ENCODE results near the gene SLC12A7. TPM values are rescaled to one million over a fixed set of nuclear protein-coding genes. Genes with fewer than 3 reads are reported as not detected.
"Not testable (repeated sequence)": the region's sequence is repeated elsewhere in the genome, so short reads cannot be mapped to it uniquely, and the experiment has no call there.

Gene SLC12A7
- polyA plus RNA-seq, 4 donors = 32.7 to 47.0 (median 33.7) TPM

- no peak for DNase-seq (ENCODE audit: low read depth in 4 of 4, low spot score in 3 of 4)
Observed at GRCh38 chr5:1066676-1067075, 45.2 kb downstream of the SLC12A7 start.

GRCh38 chr5:1065891-1066650 lies 45.8 kb downstream of the SLC12A7 start:
- no peak for DNase-seq (ENCODE audit: low read depth in 4 of 4, low spot score in 3 of 4)

DNA sequence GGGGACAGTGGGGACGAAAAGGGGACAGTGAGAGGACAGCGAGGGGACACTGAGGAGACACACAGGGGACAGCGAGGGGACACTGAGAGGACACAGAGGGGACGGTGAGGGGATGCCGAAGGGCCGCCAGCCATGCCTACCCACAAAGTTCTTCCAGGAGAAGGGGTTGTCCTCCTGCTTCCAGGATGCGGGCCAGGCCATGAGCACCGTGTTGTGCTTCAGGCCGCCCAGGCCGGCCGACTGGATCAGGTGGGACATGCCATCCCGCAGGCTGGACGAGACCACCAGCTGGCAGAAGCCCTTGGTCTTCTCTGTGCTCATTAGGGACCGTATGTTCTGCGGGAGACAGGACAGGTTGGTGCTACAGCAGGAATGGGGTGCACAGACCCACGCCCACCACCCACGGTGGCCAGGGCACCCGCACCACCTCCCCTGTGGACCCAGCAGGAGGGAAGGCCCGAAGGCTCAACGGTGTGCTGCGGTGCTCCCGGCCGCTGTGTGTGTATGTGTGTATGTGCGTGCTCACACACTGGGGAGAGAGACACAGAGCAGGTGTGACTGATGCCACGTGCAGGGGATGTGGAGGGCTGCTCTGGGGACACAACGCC lies 46.6 kb downstream of the SLC12A7 start:
- no peak for DNase-seq (ENCODE audit: low read depth in 4 of 4, low spot score in 3 of 4)

GRCh38 chr5:1064383-1065142 lies 47.3 kb downstream of the SLC12A7 start:
- DNase-seq (ENCODE audit: low read depth in 4 of 4, low spot score in 3 of 4) = no peak

DNA sequence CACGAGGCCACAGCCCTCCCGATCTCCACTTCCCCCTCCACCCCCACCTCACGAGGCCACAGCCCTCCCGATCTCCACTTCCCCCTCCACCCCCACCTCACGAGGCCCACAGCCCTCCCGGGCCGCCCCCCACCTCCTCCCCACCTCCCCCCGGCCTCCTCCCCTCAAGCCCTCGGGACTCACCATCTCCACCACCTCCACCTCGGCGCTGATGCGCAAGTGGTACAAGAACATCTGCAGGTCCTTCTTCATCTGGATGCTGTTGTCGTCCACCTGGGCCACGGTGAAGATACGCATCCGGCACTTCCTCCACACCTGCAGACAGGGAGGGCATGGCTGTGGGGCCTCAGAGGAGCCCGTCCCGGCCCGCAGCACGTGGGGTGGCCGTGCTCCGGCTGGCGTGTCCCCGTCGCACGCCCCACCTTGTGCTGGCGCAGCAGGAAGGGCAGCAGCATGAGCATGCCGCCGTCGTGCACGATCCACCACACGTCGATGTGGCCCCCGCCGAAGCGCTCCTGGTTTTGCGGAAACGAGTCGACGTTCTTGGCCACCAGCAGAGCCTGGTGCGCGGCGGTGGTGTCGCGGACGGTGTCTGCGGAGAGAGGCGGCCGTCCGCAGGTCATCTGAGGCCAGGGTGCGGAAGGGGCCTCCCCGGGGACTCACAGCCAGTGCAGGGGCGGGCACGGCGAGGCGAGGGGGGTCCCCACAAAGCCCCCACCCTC lies 48.0 kb downstream of the SLC12A7 start:
- DNase-seq (ENCODE audit: low read depth in 4 of 4, low spot score in 3 of 4) = no peak

DNA sequence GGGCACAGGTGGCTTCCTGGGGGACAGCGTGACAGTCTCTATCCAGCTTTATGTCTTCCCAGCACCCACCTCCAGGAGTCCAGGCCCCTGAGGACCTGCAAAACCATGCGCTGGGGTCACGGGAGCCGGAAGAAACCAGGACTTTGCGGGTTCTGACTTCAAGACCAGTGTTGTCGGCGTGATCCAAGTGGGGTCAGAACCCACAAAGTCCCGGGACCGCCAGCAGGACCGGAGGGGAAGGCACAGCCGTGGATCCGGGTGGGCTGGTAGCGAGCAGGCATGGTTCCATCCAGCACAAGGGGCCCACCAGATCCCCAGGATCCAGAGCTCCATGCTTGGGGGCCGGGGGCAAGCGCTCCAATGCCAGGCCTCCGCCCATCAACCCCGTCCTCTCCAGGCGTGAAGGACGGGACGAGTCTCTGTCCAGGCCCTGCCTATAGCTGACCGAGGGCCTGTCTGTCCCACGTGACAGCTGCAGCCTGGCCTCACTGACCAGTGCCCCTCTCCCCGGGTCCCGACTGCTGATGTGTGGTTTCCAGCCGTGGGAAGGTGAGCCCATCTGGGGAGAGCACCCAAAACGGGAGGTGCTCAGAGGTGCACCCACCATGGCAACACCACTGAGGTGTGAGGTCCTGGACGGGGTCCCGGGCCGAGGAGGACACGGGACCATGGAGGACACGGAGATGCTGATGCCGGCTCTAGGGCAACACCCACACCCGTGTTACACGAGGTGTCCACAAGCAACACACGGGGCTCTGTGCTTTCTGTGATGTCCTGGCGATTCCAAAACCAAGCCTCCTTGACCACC lies 48.9 kb downstream of the SLC12A7 start:
- DNase-seq (ENCODE audit: low read depth in 4 of 4, low spot score in 3 of 4) = no peak

- DNase-seq (ENCODE audit: low read depth in 4 of 4, low spot score in 3 of 4) = no peak
Observed at GRCh38 chr5:1061916-1062315, 49.9 kb downstream of the SLC12A7 start.

- not testable (repeated sequence) for DNase-seq (ENCODE audit: low read depth in 4 of 4, low spot score in 3 of 4)
Observed at GRCh38 chr5:1061292-1061691, 50.6 kb downstream of the SLC12A7 start.

GRCh38 chr5:1060535-1060981 lies 51.3 kb downstream of the SLC12A7 start:
- no peak for DNase-seq (ENCODE audit: low read depth in 4 of 4, low spot score in 3 of 4)

- DNase-seq (ENCODE audit: low read depth in 4 of 4, low spot score in 3 of 4) = no peak
Observed at GRCh38 chr5:1059884-1060263, 52.0 kb downstream of the SLC12A7 start.

- DNase-seq (ENCODE audit: low read depth in 4 of 4, low spot score in 3 of 4) = no peak
Observed at GRCh38 chr5:1058988-1059883, 52.6 kb downstream of the SLC12A7 start.

DNA sequence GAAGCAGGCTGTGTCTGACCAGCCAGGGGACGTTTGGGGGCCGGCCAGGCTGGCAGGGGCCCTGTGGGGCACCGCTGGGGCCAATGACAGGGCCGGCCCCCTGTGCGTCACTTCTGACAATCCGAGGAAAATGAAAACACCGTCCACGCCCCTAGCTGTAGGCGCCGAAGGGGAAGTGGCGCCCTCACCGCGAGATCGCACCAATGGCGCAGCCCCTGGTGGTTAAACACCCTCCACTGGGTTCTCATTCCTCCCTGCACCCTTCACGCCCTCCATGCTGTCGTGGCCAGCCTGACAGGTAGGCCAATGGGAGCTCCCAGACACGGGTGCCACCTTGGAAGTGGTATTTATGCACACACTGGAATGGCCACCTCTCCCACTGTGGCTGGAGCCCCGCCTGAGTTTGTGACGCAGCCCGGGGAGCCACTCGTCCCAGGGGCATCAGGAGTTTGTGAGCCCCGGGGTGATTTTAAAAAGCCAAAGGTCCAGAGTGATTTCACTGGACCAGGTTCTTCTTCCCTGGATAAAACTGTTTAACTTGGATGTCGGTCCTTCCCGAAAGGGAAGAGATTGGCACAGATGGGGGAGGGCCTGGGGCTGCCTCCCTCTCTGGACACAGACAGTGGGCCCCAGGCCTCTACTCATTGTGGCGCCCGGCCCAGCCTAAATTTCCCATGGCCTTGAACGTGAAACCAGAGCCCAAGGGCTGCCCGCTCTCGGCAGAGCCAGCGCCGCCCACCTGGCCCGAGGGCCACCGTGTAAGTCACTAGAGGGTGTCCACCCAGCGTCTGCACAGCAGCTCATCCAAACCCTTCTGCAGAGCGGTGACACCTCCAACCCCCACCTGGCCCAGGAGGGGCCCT lies 53.5 kb downstream of the SLC12A7 start:
- no peak for DNase-seq (ENCODE audit: low read depth in 4 of 4, low spot score in 3 of 4)

- no peak for DNase-seq (ENCODE audit: low read depth in 4 of 4, low spot score in 3 of 4)
Observed at GRCh38 chr5:1057485-1058082, 54.3 kb downstream of the SLC12A7 start.

DNA sequence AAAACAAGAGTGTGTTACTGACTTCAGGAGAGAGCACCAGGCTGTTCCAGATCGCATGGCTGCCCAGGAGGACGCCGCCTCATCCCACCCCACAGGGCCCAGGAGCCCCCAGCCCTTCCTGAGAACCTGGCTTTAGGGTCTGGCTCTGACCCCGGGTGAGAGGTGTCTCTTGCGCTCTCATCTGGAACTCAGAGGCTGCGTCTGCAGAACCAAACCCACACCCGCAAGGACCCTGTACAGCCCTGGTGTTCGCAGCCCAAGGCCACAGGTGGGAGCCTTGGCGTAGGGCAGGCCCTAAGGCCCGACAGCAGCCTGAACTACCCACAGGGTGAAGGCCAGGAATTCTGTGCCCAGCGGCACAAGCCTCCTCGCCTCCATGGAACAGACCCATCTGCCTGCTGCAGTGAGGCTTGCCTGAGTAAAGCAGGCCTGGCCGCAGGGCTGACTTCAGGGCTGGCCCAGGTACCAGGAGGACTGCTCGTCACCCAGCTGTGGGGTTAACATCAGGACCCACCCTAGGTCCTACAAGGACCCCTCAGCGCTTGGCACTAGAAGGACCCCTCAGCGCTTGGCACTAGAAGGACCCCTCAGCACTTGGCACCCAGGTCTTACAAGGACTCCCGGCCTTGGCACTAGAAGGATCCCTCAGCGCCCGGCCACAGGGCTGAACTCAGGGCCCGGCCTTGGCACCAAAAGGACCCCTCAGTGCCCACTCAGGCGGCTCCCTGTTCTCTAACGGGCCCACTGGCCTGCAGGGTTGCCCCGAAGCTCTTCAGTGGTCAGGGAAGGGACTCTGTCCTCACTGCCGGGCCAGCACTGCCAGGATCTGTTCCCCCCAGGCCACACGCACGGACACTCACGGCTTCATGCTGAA lies 55.0 kb downstream of the SLC12A7 start:
- DNase-seq (ENCODE audit: low read depth in 4 of 4, low spot score in 3 of 4) = no peak

- DNase-seq (ENCODE audit: low read depth in 4 of 4, low spot score in 3 of 4) = no peak
Observed at GRCh38 chr5:1055896-1056610, 55.8 kb downstream of the SLC12A7 start.
